Anterior cingulate cortex (tissue), 58 donors: Measurements from ENCODE around the gene UGT1A5.

Experiments
- DNase-seq, 58 donors: peaks; one replicate each; lab custom pipeline; 2025; lab: John Stamatoyannopoulos, UW

UGT1A5 gene

DNA sequence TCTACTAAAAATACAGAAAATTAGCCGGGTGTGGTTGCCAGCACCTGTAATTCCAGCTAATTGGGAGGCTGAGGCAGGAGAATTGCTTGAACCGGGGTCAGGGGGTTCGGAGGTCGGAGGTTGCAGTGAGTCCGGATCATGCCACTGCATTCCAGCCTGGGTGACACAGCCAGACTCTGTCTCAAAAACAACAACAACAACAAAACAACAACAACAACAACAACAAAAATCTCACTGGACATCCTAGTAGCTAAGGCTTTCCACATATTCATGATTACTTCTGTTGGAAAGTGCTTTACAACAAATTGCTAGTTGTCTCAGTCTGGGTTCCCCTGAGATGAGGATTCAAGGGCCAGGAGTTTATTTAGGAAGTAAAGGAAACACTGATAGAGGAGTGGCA, 61.1 kb downstream of the UGT1A5 start:
- no peak for DNase-seq

DNA sequence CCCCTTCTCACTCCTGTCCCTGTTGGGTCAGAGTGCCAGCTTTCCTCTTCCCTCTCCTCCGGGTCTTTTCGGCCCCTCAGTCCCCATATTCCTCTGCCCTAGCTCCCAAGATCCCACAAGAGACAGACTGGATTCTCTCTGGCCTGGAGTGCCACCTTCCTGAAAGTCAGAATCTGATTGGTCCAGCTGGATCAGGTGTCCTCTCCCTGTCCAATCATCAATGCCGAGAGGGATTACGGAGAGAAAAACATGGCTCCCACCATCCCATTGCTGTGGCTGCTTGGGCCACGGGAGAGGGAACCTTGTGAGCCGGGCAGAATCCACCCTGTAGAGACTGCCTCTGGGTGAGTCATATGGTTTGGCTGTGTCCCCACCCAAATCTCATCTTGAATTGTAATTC, 62.7 kb downstream of the UGT1A5 start:
- DNase-seq: no peak

DNA sequence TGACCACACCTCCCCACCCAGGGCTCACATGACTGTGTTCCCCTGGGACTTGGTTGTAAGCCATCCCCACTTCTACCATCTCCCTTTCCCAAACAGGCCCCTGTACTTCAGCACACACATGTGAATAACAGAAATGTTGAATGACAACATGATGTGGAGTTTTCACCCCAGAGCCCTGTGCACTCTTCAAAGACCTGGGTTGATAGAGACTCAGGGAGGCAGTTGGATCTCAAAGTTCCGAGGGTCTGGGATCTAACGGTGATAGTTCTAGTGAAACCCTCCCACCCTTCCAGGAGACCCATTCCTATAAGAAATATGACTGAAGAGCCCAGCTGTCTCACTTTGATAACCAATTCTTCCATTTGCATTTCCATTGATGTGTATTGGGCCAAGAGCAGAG, 65.3 kb downstream of the UGT1A5 start, which contains the start of gene MROH2A:
Gene MROH2A, plus strand, starts transcription at position 301 of the 400 bp plus-strand sequence. CDS start 1,029 bp downstream, outside the sequence.
- DNase-seq: no peak

DNA sequence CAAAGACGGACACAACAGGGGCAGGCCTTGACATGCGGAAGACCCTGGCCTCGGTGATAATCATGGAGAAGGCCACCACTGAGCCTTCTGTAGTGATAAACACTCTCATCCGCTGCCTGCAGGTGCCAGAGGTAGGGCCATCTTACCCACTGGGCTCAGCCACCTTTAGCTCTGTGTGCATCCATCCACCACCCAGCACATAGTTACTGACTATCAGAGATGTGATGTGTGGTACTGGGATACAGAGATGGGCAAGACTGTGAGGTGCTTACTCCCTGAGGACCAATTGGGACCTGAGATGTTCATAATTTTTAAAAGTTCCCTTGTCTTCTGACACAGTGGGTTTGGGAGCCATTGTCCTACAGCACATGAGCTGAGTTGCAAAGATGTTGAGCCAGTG, 67.0 kb downstream of the UGT1A5 start:
- DNase-seq: no peak

DNA sequence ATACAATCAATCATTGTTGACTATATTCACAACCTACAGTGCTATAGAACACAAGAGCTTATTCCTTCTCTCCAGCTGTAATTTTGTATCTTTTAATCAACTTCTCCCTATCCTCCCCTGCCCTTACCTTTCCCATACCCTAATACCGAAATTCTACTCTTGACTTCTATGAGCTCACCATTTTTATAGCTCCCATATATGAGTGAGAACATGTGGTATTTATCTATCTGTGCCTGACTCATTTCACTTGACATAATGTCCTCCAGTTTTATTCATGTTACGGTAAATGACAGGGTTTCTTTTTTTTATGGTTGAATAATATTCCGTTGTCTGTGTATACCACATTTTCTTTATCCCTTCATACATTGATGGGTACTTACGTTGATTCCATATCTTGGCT, 68.1 kb downstream of the UGT1A5 start:
- DNase-seq: no peak

DNA sequence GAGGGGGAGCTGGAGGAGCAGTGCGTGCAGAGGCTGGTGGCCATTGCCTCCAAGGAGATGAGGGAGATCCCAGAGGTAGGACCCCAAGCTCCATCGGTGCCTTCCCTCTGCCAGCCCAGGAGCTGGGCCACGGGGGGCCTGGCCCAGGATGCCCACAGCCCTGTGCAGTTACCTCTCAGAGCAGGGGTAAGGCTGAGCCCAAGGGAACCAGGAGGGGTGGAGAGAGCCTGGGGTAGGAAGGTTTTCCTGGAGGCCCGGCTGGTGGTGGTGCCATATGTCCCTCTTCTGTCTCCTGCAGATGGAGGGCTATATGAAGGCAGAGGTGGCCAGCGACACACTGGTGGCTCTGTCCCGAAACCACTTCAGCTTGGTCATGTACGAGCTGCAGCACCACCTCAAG, 76.8 kb downstream of the UGT1A5 start:
- DNase-seq: no peak

DNA sequence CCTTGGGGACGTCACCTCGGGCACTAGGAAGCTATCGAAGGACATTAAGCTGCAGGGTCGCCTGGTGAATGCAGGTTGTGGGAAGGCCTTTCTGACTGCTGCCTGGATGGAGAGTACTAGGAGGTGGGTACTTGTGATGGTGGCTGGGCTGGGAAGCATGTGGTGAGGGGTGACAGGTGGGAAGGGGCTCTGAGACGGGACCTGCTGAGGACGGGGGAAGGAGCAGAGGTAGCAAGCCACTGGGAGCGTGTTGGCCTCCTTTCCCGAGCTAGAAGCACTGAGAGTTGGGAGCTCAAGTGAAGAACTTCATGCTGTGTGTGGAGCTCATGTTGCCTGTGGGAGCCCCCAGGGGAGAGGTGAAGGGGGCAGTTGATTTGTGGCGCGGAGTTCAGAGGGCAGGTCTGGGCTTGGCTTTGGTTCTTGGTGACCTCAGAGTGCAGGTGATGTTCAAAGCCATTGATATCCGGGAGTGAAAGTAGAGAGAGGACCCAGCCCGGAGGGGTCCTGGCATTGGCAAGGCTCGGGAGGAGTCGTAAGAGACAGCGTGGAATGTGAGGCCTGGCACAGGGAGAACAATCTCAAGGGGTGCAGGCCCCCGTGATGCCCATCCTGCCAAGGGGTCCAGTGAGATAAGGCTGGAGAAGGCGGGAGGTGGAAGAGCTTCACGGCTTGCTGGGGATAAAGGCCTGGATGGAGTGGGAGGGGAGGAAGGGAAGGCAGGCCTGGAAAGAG, 78.6 kb downstream of the UGT1A5 start:
- DNase-seq: no peak

DNA sequence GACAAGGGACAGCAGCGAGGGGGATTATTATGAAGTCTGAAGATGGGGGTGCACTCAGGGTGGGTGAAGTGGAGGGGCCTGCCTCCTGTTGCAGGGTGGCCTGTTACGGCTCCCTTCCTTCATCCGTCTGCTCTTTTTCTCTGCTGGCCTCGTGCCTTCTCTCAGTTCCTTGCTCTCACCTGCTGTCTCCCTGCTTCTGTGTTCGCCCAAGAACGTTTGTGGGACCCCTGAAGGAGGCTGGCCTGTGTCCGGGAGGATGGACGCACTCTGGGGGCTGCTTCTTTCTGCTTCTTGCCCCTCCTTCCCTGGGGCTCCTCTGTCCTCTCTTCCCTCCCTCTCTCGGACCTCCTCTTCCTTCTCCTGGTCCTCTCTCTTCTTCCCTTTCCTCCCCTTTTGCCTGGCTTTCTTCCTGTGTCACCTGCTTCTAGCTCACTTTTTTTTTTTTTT, 79.2 kb downstream of the UGT1A5 start:
- no peak for DNase-seq

DNA sequence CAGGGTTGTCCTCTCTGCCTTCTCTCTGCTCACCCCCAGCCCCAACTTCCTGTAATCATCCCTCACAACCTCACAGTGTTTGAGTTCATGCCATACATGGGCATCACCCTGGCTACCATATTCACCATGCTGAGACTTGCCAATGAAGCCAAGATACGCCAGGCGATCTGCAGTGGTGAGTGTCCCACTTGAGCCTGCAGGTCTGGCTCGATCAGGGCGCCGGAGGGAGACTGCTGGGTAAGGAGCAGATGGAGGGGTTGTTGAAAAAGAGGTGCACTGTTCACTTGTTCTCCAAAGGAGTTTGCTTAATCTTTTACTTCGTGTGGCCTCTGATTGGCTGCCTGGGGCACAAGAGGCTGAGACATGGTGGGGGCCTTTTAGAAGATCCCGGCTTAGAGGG, 80.0 kb downstream of the UGT1A5 start:
- DNase-seq: no peak

DNA sequence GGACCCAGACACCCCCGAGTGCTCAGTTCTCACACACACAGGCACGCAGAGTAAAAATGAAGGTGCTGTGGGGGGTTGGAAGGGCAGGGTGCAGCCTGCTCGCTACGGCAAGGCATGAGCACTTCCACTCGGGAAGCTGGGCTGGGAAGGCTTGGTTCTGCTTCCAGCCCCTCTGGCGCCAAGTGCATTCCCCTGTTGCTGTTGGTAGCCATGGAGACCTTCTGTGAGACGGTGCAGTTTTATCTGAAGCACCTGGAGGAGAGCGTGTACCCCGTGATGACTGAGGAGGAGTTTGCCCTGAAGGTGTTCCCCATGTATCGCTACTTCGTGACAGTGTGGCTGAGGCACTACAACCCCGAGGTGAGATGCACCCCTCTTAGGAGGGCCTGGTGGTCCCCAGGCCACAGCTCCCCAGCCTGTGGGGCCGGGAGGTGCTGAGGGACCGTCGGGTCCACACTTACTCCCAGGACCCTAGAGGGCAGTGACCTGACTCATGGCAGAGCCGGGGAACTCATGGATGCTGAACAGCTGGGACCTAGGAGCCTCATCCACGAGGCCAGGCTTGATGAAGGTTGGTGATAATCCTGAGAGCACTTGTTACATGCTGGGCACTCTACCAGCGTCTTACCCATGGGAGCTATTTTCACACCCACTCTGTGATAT, 80.9 kb downstream of the UGT1A5 start:
- DNase-seq: no peak

DNA sequence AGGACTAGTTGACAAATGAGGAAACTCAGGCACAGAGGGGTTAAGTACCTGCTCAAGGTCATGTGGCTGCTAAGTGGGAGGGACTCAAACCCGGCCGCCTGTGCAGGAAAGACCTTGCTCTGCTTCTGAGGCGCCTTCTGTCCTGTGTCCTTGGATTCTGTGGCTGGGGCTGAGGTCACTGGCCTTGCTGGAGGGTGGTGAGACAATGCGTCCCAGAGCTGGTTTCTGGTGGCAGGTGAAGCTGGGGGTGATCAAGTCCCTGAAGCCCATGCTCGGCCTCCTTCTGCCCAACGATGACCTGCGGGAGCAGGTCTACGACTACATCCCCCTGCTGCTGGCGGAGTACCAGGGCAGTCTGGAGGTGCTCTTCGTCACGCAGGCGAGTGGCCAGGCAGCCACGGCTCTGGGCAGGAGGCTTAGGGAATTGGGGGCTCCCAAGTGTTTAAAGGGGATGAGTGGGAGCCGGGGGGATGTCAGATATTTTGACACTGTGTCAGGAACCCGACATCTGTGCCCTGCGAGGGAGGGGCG, 81.5 kb downstream of the UGT1A5 start:
- no peak for DNase-seq

DNA sequence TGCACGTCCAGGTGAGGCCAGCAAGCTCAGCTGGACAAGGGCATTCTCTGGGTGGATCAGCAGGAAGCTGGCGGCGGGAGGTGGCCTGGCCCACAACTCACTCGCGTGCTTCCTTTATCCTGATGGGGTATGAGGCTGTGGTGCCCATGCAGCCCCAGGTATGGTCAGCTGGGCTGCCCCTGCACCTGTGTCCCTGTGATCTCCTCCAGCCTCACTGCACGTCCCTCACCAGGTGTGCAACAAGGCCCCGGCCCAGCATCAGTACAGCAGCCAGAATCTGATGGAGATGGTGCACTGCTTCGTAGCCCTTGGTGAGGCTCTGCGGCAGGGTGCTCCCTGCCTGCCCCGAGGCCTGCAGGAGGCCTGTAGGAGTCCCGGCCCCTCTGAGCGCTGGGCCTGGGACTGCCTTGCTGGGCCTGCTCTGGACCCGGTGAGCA, 83.0 kb downstream of the UGT1A5 start:
- DNase-seq: no peak

DNA sequence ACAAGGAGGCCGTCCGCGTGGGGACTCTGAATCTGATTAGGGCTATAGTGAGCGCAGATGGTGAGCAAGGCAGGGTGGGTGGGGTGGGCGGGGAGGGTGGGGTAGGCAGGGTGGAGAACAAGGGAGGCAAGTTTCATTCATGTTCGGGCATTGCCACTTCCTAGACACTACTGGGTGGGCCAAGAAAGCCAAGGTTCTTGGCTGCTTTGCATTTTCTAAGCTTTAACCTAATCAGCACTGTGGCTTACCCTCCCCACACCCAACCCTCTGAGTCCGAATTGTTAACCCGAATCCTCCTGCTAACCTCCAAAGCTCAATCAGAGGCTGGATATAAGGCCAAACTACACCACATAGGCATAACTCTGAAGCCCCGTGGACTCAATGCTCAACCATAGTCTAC, 83.5 kb downstream of the UGT1A5 start:
- peak in 1 of 58 donors; percentile 8 for DNase-seq

DNA sequence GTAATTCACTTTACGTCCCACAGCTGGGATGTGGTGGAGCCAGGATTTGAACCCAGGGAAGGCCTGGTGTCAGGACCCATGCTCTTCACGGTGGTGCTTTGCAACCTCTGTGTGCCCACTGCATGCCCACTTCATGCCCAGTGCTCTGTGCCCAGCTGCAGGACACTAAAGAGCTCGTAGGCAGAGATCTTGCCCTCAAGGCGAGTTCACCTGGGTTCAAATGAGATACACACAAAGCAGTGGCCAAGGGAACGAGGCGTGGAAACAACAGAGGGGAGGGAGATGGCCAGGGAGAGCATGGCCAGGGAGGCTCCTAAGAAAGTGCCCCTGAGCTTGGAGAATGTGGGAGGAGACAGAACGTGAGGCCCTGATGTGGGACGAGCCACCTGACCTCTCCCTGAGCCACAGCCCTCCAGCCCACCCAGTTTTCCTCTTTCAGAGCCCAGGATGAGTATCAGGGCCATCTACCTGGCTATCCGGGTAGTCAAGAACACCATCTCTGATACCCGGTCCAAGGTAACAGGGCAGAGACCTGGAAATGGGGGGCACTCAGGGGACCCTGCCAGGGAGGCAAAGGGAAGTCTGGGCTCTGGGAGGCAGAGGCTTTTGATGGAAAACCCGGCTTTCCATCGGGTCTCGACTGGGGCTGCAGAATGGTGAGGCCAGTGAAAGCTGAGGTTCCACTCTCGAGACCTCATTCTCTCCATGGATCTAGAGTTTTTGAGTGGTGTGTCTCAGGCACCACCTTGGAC, 85.8 kb downstream of the UGT1A5 start:
- no peak for DNase-seq

DNA sequence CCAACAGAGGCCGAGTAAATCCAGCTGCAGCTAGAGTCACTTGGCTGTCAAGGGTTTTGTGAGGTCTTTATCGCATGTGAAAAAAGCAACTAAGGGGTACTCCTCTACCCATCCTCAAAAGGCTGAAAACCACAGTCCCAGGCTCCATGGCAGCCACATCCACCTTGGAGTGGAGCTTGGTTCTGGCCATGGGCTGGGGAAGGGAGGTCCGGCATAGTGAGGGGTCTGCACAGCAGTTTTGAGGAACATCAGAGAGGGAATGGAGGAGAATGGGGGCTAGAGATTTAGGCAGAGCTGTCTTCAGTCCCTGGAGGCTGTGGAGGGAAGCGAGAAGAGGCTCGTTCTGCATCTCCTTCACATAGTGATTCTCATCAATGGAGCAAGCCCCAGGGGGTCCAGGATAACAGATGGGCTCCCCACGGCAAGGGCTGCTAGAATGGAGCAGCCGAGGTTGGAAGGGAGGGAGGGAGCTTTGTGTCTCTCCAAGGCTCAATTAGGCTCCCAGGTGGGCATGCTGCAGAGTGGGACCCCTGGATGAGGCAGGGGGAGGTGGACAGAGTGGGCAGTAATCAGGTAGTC, 86.5 kb downstream of the UGT1A5 start:
- no peak for DNase-seq

DNA sequence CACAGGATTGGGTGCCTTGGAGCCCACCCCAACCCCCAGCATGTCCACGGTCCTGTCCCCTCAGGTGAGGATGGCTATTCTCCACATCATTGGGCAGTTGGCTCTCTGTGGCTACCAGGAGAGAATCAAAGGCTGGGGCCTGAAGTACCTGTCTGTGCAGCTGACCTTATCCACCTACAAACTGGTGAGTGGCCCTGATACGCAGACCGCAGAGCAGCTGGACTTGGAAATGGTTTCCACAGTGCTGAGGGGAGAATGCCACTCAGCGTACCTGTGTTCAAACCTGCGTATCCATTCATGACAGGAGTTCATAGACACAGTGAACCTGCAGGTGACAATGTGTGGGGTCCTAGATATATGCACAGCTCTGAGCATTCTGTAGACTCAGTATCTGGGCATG, 87.0 kb downstream of the UGT1A5 start:
- DNase-seq: no peak

DNA sequence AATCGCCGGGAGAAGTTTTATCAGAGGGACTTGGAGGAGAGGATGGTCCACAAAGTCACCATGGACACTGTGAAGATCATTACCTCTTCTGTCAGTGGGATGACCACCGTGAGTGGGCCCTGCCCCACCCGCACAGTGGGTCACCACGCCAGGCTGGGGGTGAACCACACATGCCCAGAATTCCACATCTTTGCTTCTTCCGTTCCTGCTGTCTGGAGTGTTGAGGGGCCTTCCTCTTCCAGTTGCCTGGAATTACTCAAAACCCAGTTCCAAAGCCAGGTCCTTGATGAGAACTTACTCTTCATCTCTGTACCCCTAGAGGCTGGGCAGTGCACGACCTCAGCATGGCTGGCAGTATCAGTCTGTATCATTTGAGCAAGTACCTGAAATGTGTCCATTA, 87.5 kb downstream of the UGT1A5 start:
- no peak for DNase-seq

DNA sequence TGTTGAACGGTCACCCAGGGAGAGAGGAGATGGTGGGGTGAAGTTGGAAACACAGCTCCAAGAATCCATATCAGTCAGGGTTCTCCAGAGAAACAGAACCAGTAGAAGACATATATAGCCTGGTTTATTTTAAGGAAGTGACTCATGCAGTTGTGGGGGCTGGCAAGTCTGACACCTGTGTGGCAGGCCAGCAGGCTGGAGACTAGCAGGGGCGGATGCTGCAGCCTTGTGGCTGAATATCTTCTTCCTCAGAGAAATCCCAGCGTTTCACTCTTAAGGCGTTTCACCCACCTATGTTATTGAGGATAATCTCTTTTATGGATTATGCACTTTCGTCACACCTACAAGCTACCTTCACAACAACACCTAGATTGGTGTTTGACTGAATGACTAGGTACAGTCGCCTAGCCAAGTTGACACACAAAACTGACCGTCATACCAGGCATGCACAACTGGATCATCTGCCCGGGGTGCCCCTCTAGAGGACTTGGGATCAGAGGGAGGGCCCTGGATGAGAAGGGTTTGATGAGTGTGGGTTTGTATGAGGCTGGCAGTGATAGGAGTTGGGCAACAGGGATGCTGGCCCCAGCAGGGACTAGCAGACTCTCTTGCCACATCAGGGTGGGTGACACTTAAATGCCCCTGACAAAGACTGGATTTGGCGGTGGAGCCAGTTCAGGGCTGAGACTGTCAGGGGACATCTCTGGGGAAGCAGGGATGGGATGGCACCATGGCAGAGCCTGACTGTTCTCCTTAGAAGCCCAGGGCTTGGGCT, 88.8 kb downstream of the UGT1A5 start:
- DNase-seq: peak in 14 of 58 donors; percentile 2 to 39 (median 11)

DNA sequence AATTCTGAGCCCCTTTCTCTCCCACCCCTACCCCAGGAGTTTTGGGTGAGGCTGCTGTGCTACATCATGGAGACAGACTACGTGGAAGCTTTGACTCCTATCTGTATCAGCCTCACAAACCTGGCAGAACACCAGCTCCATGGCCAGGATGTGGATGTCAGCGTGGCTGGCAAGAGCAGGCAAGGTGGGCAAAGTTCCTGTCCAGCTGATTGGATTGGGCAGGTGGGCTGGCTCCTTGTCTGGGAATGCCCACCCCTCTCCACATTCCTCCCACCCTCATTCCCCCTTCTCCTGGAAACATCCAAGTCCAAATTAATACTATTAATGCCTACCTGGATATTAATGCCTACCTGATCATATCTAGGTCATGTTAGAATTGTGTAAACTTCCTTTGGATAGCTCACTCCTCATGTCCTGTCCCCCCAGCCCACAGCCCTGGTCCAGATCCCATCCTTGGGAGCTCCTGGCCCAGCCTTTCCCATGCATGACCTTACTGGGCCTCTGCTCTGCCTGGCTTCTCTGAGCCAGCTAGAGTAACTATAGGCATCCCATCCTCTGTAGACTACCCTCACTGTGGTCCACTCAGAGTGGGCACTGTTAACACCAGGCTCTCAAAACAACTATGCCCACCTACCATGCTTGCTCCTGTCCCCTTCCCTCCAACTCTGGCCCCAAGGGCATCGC, 89.6 kb downstream of the UGT1A5 start:
- DNase-seq: no peak
